SU-DHL-6 (cell line): Measurements from ENCODE around the gene MACF1.

ENCODE experiments used
- H2AFZ ChIP-seq: fragments of 200-600 bp; sonication (generic); 2 replicates; pipeline ENCODE4 v1.6.1; 2014; ENCODE audit warnings: low read depth, mild to moderate bottlenecking, moderate library complexity, mixed read lengths, antibody characterized with exemption, low read length; ENCODE audit not compliant: severe bottlenecking
- H3F3A ChIP-seq: fragments of 200-600 bp; shearing (Covaris generic); 2 replicates; pipeline ENCODE4 v1.6.0; 2016; ENCODE audit warnings: antibody characterized with exemption, mild to moderate bottlenecking; ENCODE audit not compliant: insufficient read depth
- H3K27ac ChIP-seq: fragments of 200-600 bp; sonication (generic); 2 replicates; pipeline ENCODE4 v1.5.1; 2016; ENCODE audit warnings: low read depth, mild to moderate bottlenecking, low read length, moderate library complexity, mixed read lengths
- H3K27me3 ChIP-seq: fragments of 200-600 bp; sonication (generic), shearing (Covaris generic); 2 replicates; pipeline ENCODE4 v1.6.0; 2014; ENCODE audit warnings: mild to moderate bottlenecking, low read length
- H3K36me3 ChIP-seq: fragments of 200-600 bp; sonication (generic); 2 replicates; pipeline ENCODE4 v1.6.1; 2014; ENCODE audit warnings: mild to moderate bottlenecking, low read length, mixed read lengths
- H3K4me2 ChIP-seq: fragments of 300-600, 200-600 bp; shearing (Covaris generic), sonication (generic); 2 replicates; pipeline ENCODE4 v1.6.0; 2014; ENCODE audit warnings: low read length, low read depth, mild to moderate bottlenecking; ENCODE audit not compliant: poor library complexity, severe bottlenecking
- H3K4me3 ChIP-seq: fragments of 200-600 bp; sonication (generic); 2 replicates; pipeline ENCODE4 v1.5.1; 2014; ENCODE audit warnings: antibody characterized with exemption, low read length, mild to moderate bottlenecking, mixed read lengths; ENCODE audit not compliant: insufficient read depth, poor library complexity, severe bottlenecking
- H3K79me2 ChIP-seq: fragments of 200-600 bp; sonication (generic); 2 replicates; pipeline ENCODE4 v1.6.1; 2014; ENCODE audit warnings: mild to moderate bottlenecking, low read length, moderate library complexity; ENCODE audit not compliant: insufficient read depth
- H3K9ac ChIP-seq: fragments of 200-600 bp; sonication (generic); 2 replicates; pipeline ENCODE4 v1.7.0; 2014; ENCODE audit warnings: mild to moderate bottlenecking, low read length
- H3K9me2 ChIP-seq: fragments of 200-600 bp; sonication (generic); replicated peaks from 2 replicates; pipeline ENCODE4 v1.6.1; 2014; ENCODE audit warnings: low read length; ENCODE audit not compliant: insufficient read depth
- H3K9me3 ChIP-seq: fragments of 200-600 bp; sonication (generic); 2 replicates; pipeline ENCODE4 v1.6.1; 2014; ENCODE audit warnings: low read length, mixed read lengths; ENCODE audit not compliant: insufficient read depth
- H4K20me1 ChIP-seq: fragments of 200-600 bp; sonication (generic); 2 replicates; pipeline ENCODE4 v1.6.1; 2014; ENCODE audit warnings: low read depth, mild to moderate bottlenecking, antibody characterized with exemption, low read length, moderate library complexity, mixed read lengths
- CTCF ChIP-seq: fragments of 200-600 bp; sonication (generic); IDR thresholded peaks from one replicate; pipeline ENCODE4 v1.5.1; 2017; ENCODE audit warnings: antibody characterized with exemption, mild to moderate bottlenecking, low read length, moderate library complexity; ENCODE audit not compliant: insufficient read depth, poor library complexity, severe bottlenecking
- EZH2phosphoT487 ChIP-seq: fragments of 200-600 bp; sonication (generic), shearing (Covaris generic); conservative IDR thresholded peaks from 2 replicates; pipeline ENCODE4 v1.6.1; 2018; ENCODE audit warnings: mild to moderate bottlenecking, antibody characterized with exemption, low read length, moderate library complexity, mixed read lengths

Gene MACF1

GRCh38 chr1:39416609-39417008 lies 212.1 kb downstream of the MACF1 start:
- no peak for TF ChIP-seq CTCF
- no peak for TF ChIP-seq EZH2phosphoT487
- Histone ChIP-seq H3K9ac (no peak overlapping the region), H3K9me3 (no peaks in the 10 kb centered on the region), H3K36me3 (0 out of 2 replicates have a peak, but pooled peaks cover 3% of the 10 kb centered on the region), H3F3A (no peaks in the 10 kb centered on the region), H3K27ac (no peak overlapping the region), H3K79me2 (peaks cover 3% of the 10 kb centered on the region), H3K4me3 (no peak overlapping the region), H3K4me2 (no peak overlapping the region), H3K27me3 (no peaks in the 10 kb centered on the region), H2AFZ (no peak overlapping the region), H4K20me1 (no peaks in the 10 kb centered on the region), H3K9me2 (no peaks in the 10 kb centered on the region)

GRCh38 chr1:39418236-39418635 lies 213.7 kb downstream of the MACF1 start:
- Histone ChIP-seq H3K9me2 (no peaks in the 10 kb centered on the region), H4K20me1 (no peaks in the 10 kb centered on the region), H3K9me3 (no peaks in the 10 kb centered on the region), H3K27ac (no peak overlapping the region), H3K79me2 (peaks cover 3% of the 10 kb centered on the region), H3K4me3 (no peak overlapping the region), H3F3A (no peaks in the 10 kb centered on the region), H3K27me3 (no peaks in the 10 kb centered on the region), H3K9ac (no peak overlapping the region), H2AFZ (no peak overlapping the region), H3K4me2 (no peak overlapping the region), H3K36me3 (peaks cover 8% of the 10 kb centered on the region; the same call in 1 of the 2 replicates)
- TF ChIP-seq CTCF (no peak), EZH2phosphoT487 (no peak)

- no peak for TF ChIP-seq EZH2phosphoT487
- TF ChIP-seq CTCF, result no peak
- no peaks in the 10 kb centered on the region for H3K9me3 ChIP-seq
- H3K9ac ChIP-seq, result no peak overlapping the region
- no peaks in the 10 kb centered on the region for H3F3A ChIP-seq
- peaks cover 3% of the 10 kb centered on the region for H3K79me2 ChIP-seq
- no peaks in the 10 kb centered on the region for H3K9me2 ChIP-seq
- H3K36me3 ChIP-seq, result peaks cover 21% of the 10 kb centered on the region; the same call in 1 of the 2 replicates
- H4K20me1 ChIP-seq, result no peaks in the 10 kb centered on the region
- no peak overlapping the region for H3K4me2 ChIP-seq
- H3K27ac ChIP-seq, result no peak overlapping the region
- no peak overlapping the region for H3K4me3 ChIP-seq
- H2AFZ ChIP-seq, result no peak overlapping the region
- no peaks in the 10 kb centered on the region for H3K27me3 ChIP-seq
Measured at GRCh38 chr1:39420493-39420892, 216.0 kb downstream of the MACF1 start.

- no peaks in the 10 kb centered on the region for H3K9me3 ChIP-seq
- no peaks in the 10 kb centered on the region for H3K27me3 ChIP-seq
- no peak overlapping the region for H3K4me2 ChIP-seq
- H3K79me2 ChIP-seq, result peaks cover 3% of the 10 kb centered on the region
- H3F3A ChIP-seq, result no peaks in the 10 kb centered on the region
- H3K9me2 ChIP-seq, result no peaks in the 10 kb centered on the region
- peaks cover 26% of the 10 kb centered on the region; the same call in 1 of the 2 replicates for H3K36me3 ChIP-seq
- no peak overlapping the region for H3K4me3 ChIP-seq
- no peaks in the 10 kb centered on the region for H4K20me1 ChIP-seq
- no peak overlapping the region for H2AFZ ChIP-seq
- TF ChIP-seq CTCF (no peak), EZH2phosphoT487 (no peak)
- no peak overlapping the region for H3K27ac ChIP-seq
- no peak overlapping the region for H3K9ac ChIP-seq
Measured at GRCh38 chr1:39422614-39423013, 218.1 kb downstream of the MACF1 start.
